GM19193 (cell line): ENCODE measurements around the gene ZNF768.

Source experiments
- POLR2A ChIP-seq: IDR thresholded peaks from 4 replicates; pipeline ENCODE4 v1.6.1; 2011; ENCODE audit not compliant: insufficient read depth, insufficient read length; ENCODE audit errors: extremely low read depth

Gene ZNF768

GRCh38 chr16:30474684-30475083, 51.7 kb downstream of the ZNF768 start:
- no peak for TF ChIP-seq POLR2A

DNA sequence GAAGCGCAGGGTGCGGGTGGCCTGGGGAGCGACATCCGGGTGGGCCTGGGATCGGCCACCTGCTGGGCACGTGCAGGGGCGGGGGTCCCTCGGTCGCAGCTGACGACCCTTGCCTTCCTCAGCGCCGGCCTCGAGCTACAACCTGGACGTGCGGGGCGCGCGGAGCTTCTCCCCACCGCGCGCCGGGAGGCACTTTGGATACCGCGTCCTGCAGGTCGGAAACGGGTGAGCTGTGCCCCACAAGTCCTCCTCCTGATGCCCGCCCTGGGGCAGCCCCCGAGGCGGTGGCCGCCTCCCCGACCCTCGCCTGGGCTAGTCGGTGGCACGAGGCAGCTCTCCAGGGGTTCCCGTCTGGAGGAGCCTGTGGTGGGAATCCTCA, 52.3 kb downstream of the ZNF768 start:
- no peak for TF ChIP-seq POLR2A
